Transverse colon (tissue), 4 donors: ENCODE results near the gene RARS1.

Experiments
- CTCF ChIP-seq, 5 experiments: fragments of 200-600 bp in 3 of 5; fragments of 450-650 bp in 2 of 5; sonication (generic) in 3 of 5; IDR thresholded peaks; 1 replicate in 2 of 5; 2 replicates in 3 of 5; pipeline ENCODE4 v1.5.1; 2016 to 2017; ENCODE audit warnings: antibody characterized with exemption in 5 of 5, inconsistent platforms in 3 of 5, mild to moderate bottlenecking in 2 of 5, moderate library complexity in 1 of 5
- EP300 ChIP-seq: sonication (generic); formaldehyde crosslinking; IDR thresholded peaks from one replicate; pipeline ENCODE4 v1.6.1; 2017; ENCODE audit warnings: antibody characterized with exemption, low read depth
- POLR2A ChIP-seq: fragments of 450-650 bp; IDR thresholded peaks from one replicate; pipeline ENCODE4 v1.6.1; 2016; ENCODE audit warnings: antibody characterized with exemption, mild to moderate bottlenecking, moderate library complexity
- POLR2AphosphoS5 ChIP-seq, 3 donors: sonication (generic); formaldehyde crosslinking; IDR thresholded peaks; one replicate each; pipeline ENCODE4 v1.6.1; 2016; ENCODE audit warnings: antibody characterized with exemption in 3 of 3

- no peak for TF ChIP-seq CTCF (IDR thresholded peaks at IDR 0.05)
- TF ChIP-seq EP300: no peak
- no peak for TF ChIP-seq POLR2AphosphoS5 (IDR thresholded peaks at IDR 0.05)
- no peak for TF ChIP-seq POLR2A
These were observed 64.4 kb downstream of the RARS1 start for GRCh38 chr5:168550656-168551055.
